GM18502 (cell line): ENCODE measurements around the gene ZNF765.
A peak's percentile ranks its signal among the peaks of the same experiment; 100 is the strongest.
"Not testable (repeated sequence)": the region's sequence is repeated elsewhere in the genome, so short reads cannot be mapped to it uniquely, and the experiment has no call there.

Source experiments
- ATAC-seq: cut with Tn5 transposase; IDR thresholded peaks from one replicate; pipeline ENCODE4 v1.9.1; 2021; ENCODE audit warnings: mild to moderate bottlenecking; ENCODE audit not compliant: unreplicated experiment, poor library complexity

ZNF765 gene

DNA sequence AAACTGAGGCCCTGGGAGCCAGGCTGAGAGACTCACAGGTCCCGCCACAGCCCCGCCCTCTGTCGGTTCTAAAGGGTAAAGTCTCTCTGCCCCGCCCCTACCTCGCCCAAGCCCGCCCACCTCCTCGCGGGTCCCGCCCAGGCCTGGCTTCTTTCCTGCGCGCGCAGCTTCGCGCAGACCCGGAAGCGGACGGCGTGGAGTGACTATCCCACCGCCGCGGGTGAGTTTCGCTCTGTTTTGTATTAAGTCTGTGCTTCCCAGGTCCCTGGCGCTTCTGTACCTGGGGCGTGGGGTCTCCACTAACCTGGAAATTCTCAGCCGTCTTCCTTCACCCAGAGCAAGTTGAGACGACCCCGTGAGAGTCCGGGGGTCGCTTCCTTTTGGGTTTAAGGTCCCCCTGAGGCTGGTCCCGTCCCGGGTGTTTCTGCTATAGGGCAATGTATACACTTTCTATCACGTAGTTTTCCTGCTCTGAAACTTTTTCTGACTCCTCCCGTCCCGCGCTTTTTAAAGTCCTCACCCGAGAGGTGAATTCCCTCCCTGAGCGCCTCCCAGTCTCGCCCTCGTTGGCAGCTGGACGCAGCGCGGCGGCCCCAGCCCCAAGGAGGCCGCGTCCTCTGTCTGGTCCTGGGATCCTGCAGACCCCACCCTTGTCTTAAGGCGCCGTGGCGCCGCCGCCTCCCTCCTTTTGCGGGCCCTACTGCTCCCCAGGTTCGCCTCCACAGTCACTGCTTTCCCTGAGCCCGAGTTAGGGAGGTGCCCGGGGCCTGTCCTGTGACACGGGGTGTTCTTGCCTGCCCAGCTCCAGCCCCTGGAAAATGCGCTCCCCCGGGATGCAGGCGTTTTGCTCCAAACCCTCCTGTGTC is at the start of gene ZNF765:
Gene ZNF765 (plus strand): TSS at position 176 of the 866 bp plus-strand sequence. CDS start 2,867 bp downstream, outside the sequence.
- ATAC-seq, result peak; percentile 95

DNA sequence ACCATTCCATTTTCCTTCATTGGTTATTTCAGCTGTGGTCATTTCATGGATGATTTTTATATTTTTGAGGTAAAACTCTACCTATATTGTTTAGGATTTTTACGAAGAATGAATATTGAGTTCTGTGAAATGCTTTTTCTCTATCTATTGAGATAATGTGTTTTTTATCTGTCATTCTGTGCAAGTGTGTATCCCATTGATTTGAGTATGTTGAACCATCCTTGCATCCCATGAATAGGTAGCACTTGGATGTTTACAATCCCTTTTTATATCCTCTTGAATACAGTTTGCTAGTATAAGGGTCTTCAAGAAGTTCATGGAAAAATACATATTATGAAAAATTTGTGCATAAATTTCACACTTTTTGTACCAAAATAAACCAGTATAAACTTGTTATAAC is 39.2 kb upstream of the ZNF765 start:
- ATAC-seq, result no peak

- no peak for ATAC-seq
These were observed 36.9 kb upstream of the ZNF765 start for GRCh38 chr19:53357821-53358581.

- ATAC-seq, result not testable (repeated sequence)
These were observed 34.9 kb upstream of the ZNF765 start for GRCh38 chr19:53360056-53360455.

GRCh38 chr19:53365134-53365898 is 29.6 kb upstream of the ZNF765 start, which contains the start of gene ZNF525:
Gene ZNF525, plus strand, starts transcription at chr19:53365705. Its CDS starts 6,577 bp downstream, at chr19:53372282.
- ATAC-seq, result peak; percentile 98

DNA sequence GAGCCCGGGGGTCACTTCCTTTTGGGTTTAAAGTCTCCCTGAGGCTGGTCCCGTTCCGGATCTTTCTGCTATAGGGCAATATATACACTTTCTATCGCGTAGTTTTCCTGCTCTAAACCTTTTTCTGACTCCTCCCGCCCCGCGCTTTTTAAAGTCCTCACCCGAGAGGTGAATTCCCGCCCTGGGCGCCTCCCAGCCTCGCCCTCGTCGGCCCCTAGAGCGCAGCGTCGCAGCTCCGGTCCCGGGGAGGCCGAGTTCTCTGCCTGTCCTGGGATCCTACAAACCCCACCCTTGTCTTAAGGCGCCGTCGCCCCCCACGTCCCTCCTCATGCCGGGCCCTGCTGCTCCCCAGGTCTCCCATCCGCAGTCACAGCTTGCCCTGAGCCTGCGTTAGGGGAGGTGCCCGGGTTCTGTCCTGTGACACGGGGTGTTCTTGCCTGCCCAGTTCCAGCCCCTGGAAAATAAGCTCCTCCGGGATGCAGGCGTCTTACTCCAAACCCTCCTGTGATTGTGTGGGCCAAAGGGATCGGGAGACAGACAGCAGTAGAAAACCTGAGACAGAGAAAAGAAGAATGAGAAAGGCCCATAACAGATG is 29.0 kb upstream of the ZNF765 start:
- peak; percentile 65 for ATAC-seq

DNA sequence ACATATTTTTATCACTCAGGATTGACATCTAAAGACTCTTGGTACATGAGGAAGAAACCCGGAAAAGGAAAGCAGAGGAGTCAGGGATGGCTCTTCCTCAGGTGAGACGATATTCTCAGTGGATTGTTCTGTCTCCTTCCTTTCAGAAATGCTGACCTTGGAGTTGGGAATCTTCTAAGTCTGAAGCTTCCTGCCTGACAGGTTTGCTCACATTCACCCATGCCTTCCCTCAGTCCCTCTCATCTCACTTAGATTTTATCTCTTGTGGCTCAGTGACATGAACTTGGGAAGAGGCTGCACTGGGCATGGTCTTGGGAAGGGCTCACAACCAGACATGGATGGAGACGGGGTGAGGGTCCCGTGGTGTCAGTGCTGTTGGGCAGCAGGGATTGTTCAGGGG is 22.8 kb upstream of the ZNF765 start:
- ATAC-seq, result no peak

- ATAC-seq, result no peak
These were observed 20.7 kb upstream of the ZNF765 start for GRCh38 chr19:53374288-53374687.

DNA sequence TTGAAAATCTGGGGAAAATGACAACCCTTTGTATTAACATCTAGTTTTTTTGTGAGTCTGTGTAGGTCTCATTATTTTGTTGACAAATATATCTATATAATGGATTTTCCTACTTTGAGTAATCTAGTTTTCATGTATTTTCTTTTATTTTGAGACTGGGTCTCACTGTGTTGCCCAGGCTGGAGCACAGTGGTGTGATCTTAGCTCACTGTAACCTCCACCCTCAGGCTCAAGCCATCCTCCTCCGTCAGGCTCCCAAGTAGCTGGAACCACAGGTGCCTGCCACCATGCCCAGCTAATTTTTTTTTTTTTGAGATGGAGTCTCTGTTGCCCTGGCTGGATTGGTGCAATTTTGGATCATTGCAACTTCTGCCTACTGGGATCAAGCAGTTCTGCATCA is 20.2 kb upstream of the ZNF765 start:
- no peak for ATAC-seq

DNA sequence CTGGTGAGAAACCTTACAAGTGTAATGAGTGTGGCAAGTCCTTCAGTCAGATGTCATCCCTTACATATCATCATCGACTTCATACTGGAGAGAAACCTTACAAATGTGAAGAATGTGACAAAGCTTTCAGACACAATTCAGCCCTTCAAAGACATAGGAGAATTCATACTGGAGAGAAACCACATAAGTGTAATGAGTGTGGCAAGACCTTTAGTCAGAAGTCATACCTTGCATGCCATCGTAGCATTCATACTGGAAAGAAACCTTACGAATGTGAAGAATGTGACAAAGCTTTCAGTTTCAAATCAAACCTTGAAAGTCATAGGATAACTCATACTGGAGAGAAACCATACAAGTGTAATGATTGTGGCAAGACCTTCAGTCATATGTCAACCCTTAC is 13.6 kb upstream of the ZNF765 start:
- ATAC-seq, result no peak

DNA sequence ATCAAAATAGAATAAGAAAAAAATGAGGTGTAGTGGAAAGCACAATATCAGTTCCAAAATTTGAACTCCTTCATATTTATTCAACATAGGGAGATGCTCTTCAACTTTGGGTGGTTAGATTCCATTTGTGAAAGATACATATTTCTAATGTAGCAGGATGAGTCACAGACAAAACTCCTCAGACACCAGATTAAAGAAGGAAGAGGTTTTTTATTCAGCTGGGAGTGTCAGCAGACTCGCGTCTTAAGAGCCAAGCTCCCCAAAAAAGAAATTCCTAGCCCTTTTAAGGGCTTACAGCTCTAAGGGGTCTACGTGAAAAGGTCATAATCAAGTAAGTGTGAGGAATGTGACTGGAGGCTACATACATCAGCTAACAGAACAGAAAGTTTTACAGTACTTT is 6.8 kb upstream of the ZNF765 start:
- ATAC-seq, result no peak

GRCh38 chr19:53388904-53389303 is 6.0 kb upstream of the ZNF765 start:
- ATAC-seq, result no peak

DNA sequence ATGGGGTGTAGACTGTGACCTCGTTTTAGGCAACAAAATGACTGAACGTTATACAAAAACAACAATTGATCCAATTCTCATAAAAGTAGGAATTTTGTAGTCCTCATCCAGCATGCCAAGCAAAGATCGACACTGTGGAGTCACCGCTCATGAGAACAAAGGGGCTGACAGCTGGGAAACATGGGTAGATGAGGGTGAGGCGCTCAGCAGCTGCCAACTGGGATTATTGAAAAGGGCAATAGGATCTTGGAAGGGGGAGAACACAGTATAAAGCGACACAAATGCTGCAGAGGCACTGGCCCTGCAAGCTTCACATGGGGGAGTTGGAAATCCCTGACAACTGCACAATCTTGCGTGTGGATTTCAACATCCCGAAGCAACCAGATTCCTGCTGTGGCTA is 5.4 kb upstream of the ZNF765 start:
- no peak for ATAC-seq

- ATAC-seq, result no peak
These were observed 5.0 kb upstream of the ZNF765 start for GRCh38 chr19:53389978-53390377.

DNA sequence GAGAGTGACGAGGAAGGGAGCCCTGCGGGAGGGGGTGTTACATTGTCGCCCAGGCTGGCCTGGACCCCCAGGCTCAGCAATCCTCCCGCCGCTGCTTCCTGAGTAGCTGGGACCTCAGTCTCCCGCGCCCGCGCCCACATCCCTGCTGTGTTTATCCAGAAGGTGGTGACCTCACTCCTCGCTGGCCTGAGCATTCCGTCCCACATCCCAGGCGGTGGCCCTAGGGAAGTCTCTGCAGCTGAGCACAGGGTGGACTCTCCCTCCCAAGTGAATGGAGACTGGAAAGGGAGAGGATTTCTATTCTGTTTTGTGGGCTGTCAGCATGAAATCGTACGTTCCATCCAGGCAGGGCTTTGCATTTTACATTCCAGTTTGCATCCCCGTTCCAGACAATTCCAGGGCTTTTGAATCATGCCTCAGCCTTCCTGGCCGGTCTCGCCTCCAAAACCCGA is 401 bp upstream of the ZNF765 start:
- no peak for ATAC-seq

GRCh38 chr19:53395840-53396524 is 1.0 kb downstream of the ZNF765 start:
- not testable (repeated sequence) for ATAC-seq

- ATAC-seq, result no peak
These were observed 1.5 kb downstream of the ZNF765 start for GRCh38 chr19:53396525-53396868.

DNA sequence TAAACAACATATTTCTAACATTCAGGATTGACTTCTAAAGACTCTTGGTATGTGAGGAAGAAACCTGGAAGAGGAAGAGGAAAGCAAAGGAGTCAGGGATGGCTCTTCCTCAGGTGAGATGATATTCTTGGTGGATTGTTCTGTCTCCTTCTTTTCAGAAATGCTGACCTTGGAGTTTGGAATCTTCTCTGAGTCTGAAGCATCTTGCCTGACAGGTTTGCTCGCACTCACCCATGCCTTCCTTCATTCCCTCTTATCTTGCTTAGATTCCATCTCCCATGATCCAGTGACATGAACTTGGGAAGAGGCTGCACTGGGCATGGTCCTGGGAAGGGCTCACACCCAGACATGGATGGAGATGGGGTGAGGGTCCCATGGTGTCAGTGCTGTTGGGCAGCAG is 3.0 kb downstream of the ZNF765 start:
- ATAC-seq, result not testable (repeated sequence)

- no peak for ATAC-seq
These were observed 14.7 kb downstream of the ZNF765 start for GRCh38 chr19:53409505-53410204.
